Mucosa of stomach (tissue), 1 donor: ENCODE results near the gene OR4C11.

Experiments used
- H3K27me3 ChIP-seq: one replicate; pipeline ENCODE4 v1.7.0; 2013; ENCODE audit warnings: mild to moderate bottlenecking, low read length; ENCODE audit not compliant: control insufficient read depth, insufficient read depth
- H3K36me3 ChIP-seq: one replicate; pipeline ENCODE4 v1.7.0; 2013; ENCODE audit warnings: low read length; ENCODE audit not compliant: control insufficient read depth, insufficient read depth
- H3K4me1 ChIP-seq: one replicate; pipeline ENCODE4 v1.7.0; 2013; ENCODE audit warnings: mild to moderate bottlenecking, low read length; ENCODE audit not compliant: control insufficient read depth, insufficient read depth
- H3K4me3 ChIP-seq: one replicate; pipeline ENCODE4 v1.7.0; 2013; ENCODE audit warnings: low read length
- H3K9ac ChIP-seq: one replicate; pipeline ENCODE4 v1.7.0; 2013; ENCODE audit warnings: mild to moderate bottlenecking, low read length, moderate library complexity
- H3K9me3 ChIP-seq: one replicate; pipeline ENCODE4 v1.7.0; 2013; ENCODE audit warnings: mild to moderate bottlenecking, low read length, moderate library complexity; ENCODE audit not compliant: control insufficient read depth
- donor health status: Pancreatic carcinoma.

OR4C11 gene

GRCh38 chr11:55607545-55607944 is at the start of gene OR4C11:
Gene OR4C11 (minus strand): TSS chr11:55607645. CDS start chr11:55604373, 3,272 bp downstream.
- H3K36me3 ChIP-seq = no peaks in the 10 kb centered on the region
- H3K4me1 ChIP-seq = no peaks in the 10 kb centered on the region
- H3K27me3 ChIP-seq = no peaks in the 10 kb centered on the region
- H3K4me3 ChIP-seq = no peak within 1 kb of the TSS
- no peak within 1 kb of the TSS for H3K9ac ChIP-seq
- no peaks in the 10 kb centered on the region for H3K9me3 ChIP-seq

GRCh38 chr11:55655096-55655495 is 47.7 kb upstream of the OR4C11 start:
- H3K9ac ChIP-seq = no peak overlapping the region
- H3K4me3 ChIP-seq = no peak overlapping the region
- no peaks in the 10 kb centered on the region for H3K9me3 ChIP-seq
- no peaks in the 10 kb centered on the region for H3K36me3 ChIP-seq
- H3K4me1 ChIP-seq = no peaks in the 10 kb centered on the region
- no peaks in the 10 kb centered on the region for H3K27me3 ChIP-seq

- H3K9me3 ChIP-seq = no peaks in the 10 kb centered on the region
- H3K9ac ChIP-seq = no peak overlapping the region
- H3K4me3 ChIP-seq = no peak overlapping the region
- no peaks in the 10 kb centered on the region for H3K36me3 ChIP-seq
- H3K4me1 ChIP-seq = no peaks in the 10 kb centered on the region
- H3K27me3 ChIP-seq = no peaks in the 10 kb centered on the region
Observed at GRCh38 chr11:55652560-55652959, 45.1 kb upstream of the OR4C11 start.

GRCh38 chr11:55648027-55648426 is 40.6 kb upstream of the OR4C11 start, which contains the start of gene OR4S2:
Gene OR4S2 (plus strand): TSS chr11:55648327. CDS start chr11:55650904, 2,577 bp downstream.
- H3K9ac ChIP-seq = no peak within 1 kb of the TSS
- no peaks in the 10 kb centered on the region for H3K27me3 ChIP-seq
- no peaks in the 10 kb centered on the region for H3K9me3 ChIP-seq
- H3K36me3 ChIP-seq = no peaks in the 10 kb centered on the region
- no peak within 1 kb of the TSS for H3K4me3 ChIP-seq
- H3K4me1 ChIP-seq = no peaks in the 10 kb centered on the region

GRCh38 chr11:55634813-55635212 is 27.4 kb upstream of the OR4C11 start, which contains the start of gene OR4P4:
Gene OR4P4 (plus strand): TSS chr11:55635113.
- Histone ChIP-seq H3K4me3 (no peak within 1 kb of the TSS), H3K9ac (no peak within 1 kb of the TSS), H3K36me3 (no peaks in the 10 kb centered on the region), H3K9me3 (no peaks in the 10 kb centered on the region), H3K27me3 (no peaks in the 10 kb centered on the region), H3K4me1 (no peaks in the 10 kb centered on the region)

- Histone ChIP-seq H3K36me3 (no peaks in the 10 kb centered on the region), H3K9ac (no peak overlapping the region), H3K9me3 (no peaks in the 10 kb centered on the region), H3K4me3 (no peak overlapping the region), H3K27me3 (no peaks in the 10 kb centered on the region), H3K4me1 (no peaks in the 10 kb centered on the region)
Observed at GRCh38 chr11:55624531-55624930, 17.1 kb upstream of the OR4C11 start.

GRCh38 chr11:55572548-55572947 is 34.9 kb downstream of the OR4C11 start:
- no peaks in the 10 kb centered on the region for H3K9me3 ChIP-seq
- H3K4me1 ChIP-seq = no peaks in the 10 kb centered on the region
- H3K36me3 ChIP-seq = no peaks in the 10 kb centered on the region
- H3K4me3 ChIP-seq = no peak overlapping the region
- H3K9ac ChIP-seq = no peak overlapping the region
- no peaks in the 10 kb centered on the region for H3K27me3 ChIP-seq

GRCh38 chr11:55571828-55572227 is 35.6 kb downstream of the OR4C11 start, which contains the start of gene OR4C16:
Gene OR4C16 (plus strand): TSS chr11:55572128. CDS start chr11:55572128, 0 bp downstream.
- Histone ChIP-seq H3K9me3 (no peaks in the 10 kb centered on the region), H3K36me3 (no peaks in the 10 kb centered on the region), H3K27me3 (no peaks in the 10 kb centered on the region), H3K9ac (no peak within 1 kb of the TSS), H3K4me3 (no peak within 1 kb of the TSS), H3K4me1 (no peaks in the 10 kb centered on the region)

- Histone ChIP-seq H3K4me1 (no peaks in the 10 kb centered on the region), H3K36me3 (no peaks in the 10 kb centered on the region), H3K9me3 (no peaks in the 10 kb centered on the region), H3K9ac (no peak within 1 kb of the TSS), H3K4me3 (no peak within 1 kb of the TSS), H3K27me3 (no peaks in the 10 kb centered on the region)
Observed at GRCh38 chr11:55554169-55554568, 53.3 kb downstream of the OR4C11 start, which contains the start of gene OR4C15. Gene OR4C15 (plus strand): TSS chr11:55554469. CDS start chr11:55554469, 0 bp downstream.
